Measurements from ENCODE around the gene CRIM1. TPM values are rescaled to one million over a fixed set of nuclear protein-coding genes. Genes with fewer than 3 reads are reported as not detected.

The CRIM1 gene
- total RNA-seq, 4 donors from 2014 or later: 72.6 to 162 (median 112) TPM

DNA sequence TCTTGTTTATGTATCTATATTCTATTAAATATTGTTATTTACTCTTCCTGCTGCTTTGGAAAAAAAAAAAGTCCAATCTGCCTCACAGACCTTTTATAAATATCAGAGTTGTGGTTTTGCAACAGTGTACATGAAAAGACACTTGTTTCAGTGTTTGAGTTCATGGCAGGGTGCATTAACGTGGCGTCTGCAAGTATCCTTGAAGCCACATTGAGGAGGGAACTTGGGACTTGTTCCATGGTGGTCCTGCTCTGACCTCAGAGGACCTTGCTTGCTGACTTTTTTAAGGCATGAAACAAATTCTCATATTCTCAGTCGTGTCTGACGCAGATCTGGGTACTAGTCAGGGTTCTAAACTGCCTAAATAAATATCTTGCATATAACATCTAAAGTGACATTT is 55.1 kb downstream of the CRIM1 start:
- no peak overlapping the region for H3K27ac ChIP-seq
- no peak for DNase-seq (ENCODE audit: low spot score in 2 of 2)
- H3K9me3 ChIP-seq: no peaks in the 10 kb centered on the region
- H3K27me3 ChIP-seq: no peaks in the 10 kb centered on the region
- no peak overlapping the region for H3K4me3 ChIP-seq
- H3K36me3 ChIP-seq: no peaks in the 10 kb centered on the region
- WGBS: 67% methylated on average over 4 of the region's 4 CpGs
- H3K4me1 ChIP-seq: peaks cover 41% of the 10 kb centered on the region
- no peak for TF ChIP-seq POLR2AphosphoS5 (IDR thresholded peaks at IDR 0.05)
- no peak for TF ChIP-seq EP300 (IDR thresholded peaks at IDR 0.05)
- TF ChIP-seq, protein P1, sequence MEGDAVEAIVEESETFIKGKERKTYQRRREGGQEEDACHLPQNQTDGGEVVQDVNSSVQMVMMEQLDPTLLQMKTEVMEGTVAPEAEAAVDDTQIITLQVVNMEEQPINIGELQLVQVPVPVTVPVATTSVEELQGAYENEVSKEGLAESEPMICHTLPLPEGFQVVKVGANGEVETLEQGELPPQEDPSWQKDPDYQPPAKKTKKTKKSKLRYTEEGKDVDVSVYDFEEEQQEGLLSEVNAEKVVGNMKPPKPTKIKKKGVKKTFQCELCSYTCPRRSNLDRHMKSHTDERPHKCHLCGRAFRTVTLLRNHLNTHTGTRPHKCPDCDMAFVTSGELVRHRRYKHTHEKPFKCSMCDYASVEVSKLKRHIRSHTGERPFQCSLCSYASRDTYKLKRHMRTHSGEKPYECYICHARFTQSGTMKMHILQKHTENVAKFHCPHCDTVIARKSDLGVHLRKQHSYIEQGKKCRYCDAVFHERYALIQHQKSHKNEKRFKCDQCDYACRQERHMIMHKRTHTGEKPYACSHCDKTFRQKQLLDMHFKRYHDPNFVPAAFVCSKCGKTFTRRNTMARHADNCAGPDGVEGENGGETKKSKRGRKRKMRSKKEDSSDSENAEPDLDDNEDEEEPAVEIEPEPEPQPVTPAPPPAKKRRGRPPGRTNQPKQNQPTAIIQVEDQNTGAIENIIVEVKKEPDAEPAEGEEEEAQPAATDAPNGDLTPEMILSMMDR (IDR thresholded peaks at IDR 0.05): no peak
- no peak for TF ChIP-seq POLR2A (IDR thresholded peaks at IDR 0.05)

DNA sequence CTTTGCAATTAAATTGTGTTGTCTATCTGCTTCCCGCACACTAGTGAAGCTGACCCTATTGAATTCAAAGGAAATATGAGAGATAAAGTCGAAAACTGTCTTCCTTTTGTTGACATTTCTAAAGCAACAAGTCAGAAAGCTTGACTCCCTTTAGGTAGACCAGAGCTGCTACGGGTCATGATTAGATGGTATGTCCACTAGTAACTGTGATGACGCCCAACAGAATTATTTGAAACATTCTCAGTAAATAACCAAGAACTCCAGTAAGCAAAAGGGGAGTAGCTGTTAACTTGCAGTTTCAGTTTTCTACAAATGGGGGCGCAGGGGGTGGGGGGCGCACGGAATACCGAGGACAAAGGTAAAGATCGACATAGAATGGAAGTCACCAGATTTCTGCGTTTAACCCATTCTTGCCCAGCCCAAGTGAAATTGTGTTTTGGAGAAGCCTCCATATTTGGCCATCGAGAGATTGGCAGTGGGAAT is 56.4 kb downstream of the CRIM1 start:
- Histone ChIP-seq H3K36me3 (no peaks in the 10 kb centered on the region), H3K4me1 (peaks cover 49% of the 10 kb centered on the region), H3K9me3 (no peaks in the 10 kb centered on the region), H3K4me3 (no peak overlapping the region), H3K27me3 (no peaks in the 10 kb centered on the region), H3K27ac (no peak overlapping the region)
- 73% methylated on average over 11 of the region's 11 CpGs for WGBS
- no peak for TF ChIP-seq POLR2AphosphoS5 (IDR thresholded peaks at IDR 0.05)
- no peak for TF ChIP-seq EP300 (IDR thresholded peaks at IDR 0.05)
- TF ChIP-seq, protein P1 (IDR thresholded peaks at IDR 0.05): no peak
- no peak for TF ChIP-seq POLR2A (IDR thresholded peaks at IDR 0.05)
- DNase-seq (ENCODE audit: low spot score in 2 of 2): no peak

DNA sequence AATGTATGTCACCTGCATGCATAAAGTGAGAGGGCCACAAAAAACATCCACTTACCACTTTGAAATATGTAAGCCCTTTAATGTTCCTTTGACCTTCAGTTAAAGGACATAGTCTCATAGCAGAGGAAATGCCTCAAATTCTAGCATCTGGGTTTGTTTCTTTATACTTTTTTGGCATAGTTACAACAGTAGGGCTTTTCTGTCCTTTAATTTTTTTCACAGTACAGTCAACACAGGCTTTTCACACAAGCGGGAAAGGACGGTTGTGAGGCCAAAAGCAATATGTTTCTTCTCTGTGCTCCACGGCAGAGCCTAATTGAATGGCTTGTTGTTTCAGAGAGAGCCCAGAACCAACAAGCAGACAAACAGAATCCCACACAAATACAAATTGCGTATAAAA is 57.6 kb downstream of the CRIM1 start:
- DNase-seq (ENCODE audit: low spot score in 2 of 2): no peak
- Histone ChIP-seq H3K27ac (no peak overlapping the region), H3K36me3 (no peaks in the 10 kb centered on the region), H3K4me1 (peaks cover 46% of the 10 kb centered on the region), H3K4me3 (no peak overlapping the region), H3K9me3 (no peaks in the 10 kb centered on the region), H3K27me3 (no peaks in the 10 kb centered on the region)
- TF ChIP-seq POLR2AphosphoS5 (IDR thresholded peaks at IDR 0.05) (no peak), EP300 (IDR thresholded peaks at IDR 0.05) (no peak)
- TF ChIP-seq, protein P1 (IDR thresholded peaks at IDR 0.05): no peak
- WGBS: 69% methylated on average over 4 of the region's 4 CpGs

DNA sequence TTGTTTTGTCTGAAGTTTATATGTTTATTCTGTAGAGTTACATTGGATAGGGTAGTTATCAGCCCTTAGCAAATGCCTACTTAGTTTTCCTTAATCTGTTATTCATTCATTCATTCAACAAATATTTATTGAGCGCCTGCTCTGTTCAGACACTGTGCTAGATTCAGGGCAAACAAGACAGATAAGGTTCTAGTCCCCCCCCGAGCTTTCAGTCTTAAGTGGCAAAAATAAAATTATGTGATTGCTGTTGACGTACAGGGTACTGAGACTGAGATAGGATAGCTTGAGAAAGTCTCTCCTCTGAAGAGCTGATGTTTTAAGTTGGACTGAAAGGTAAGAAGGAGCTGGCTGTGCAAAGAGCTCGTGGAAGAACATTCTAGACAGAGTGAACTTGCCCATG is 58.7 kb downstream of the CRIM1 start:
- no peaks in the 10 kb centered on the region for H3K36me3 ChIP-seq
- no peak for TF ChIP-seq POLR2AphosphoS5 (IDR thresholded peaks at IDR 0.05)
- TF ChIP-seq EP300 (IDR thresholded peaks at IDR 0.05): no peak
- TF ChIP-seq POLR2A (IDR thresholded peaks at IDR 0.05): no peak
- TF ChIP-seq, protein P1 (IDR thresholded peaks at IDR 0.05): no peak
- WGBS: 92% methylated on average over 4 of the region's 4 CpGs
- no peak overlapping the region for H3K27ac ChIP-seq
- H3K27me3 ChIP-seq: no peaks in the 10 kb centered on the region
- no peak for DNase-seq (ENCODE audit: low spot score in 2 of 2)
- H3K4me1 ChIP-seq: peaks cover 41% of the 10 kb centered on the region
- no peak overlapping the region for H3K4me3 ChIP-seq
- no peaks in the 10 kb centered on the region for H3K9me3 ChIP-seq

DNA sequence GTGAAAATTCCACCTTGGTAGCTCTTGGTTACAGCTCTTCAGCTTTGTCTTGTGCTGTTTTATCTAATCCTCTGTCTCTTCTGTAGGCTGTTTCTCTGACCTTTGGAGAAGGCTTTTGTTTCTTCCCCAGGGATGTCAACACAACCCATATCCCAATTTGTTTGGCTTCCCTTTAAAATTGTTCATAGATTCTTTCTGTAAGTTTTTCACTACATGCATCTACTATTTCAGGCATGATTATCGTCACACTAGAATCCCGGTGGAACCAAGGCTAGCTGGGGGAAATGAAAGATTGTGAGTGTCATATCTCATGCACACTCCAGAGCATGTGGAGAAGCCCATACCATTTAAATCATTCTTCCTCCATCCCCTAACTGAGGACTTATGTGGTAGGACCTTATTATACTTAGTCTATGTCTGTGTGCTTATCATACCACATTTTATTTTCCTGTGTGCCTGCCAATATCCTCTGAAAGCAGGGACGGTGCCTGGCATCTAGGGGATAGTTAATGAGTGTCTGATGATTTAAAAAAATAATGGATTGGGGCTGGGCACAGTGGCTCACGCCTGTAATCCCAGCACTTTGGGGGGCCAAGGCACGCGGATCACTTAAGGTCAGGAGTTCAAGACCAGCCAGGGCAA is 59.9 kb downstream of the CRIM1 start:
- DNase-seq (ENCODE audit: low spot score in 2 of 2): no peak
- Histone ChIP-seq H3K36me3 (no peaks in the 10 kb centered on the region), H3K27ac (no peak overlapping the region), H3K9me3 (no peaks in the 10 kb centered on the region), H3K4me1 (peaks cover 30% of the 10 kb centered on the region), H3K27me3 (no peaks in the 10 kb centered on the region), H3K4me3 (no peak overlapping the region)
- TF ChIP-seq POLR2AphosphoS5 (IDR thresholded peaks at IDR 0.05): no peak
- TF ChIP-seq, protein P1 (IDR thresholded peaks at IDR 0.05): no peak
- no peak for TF ChIP-seq EP300 (IDR thresholded peaks at IDR 0.05)
- TF ChIP-seq POLR2A (IDR thresholded peaks at IDR 0.05): no peak
- 69% methylated on average over 6 of the region's 6 CpGs for WGBS

All from suprapubic skin (tissue), 4 donors.